Measurements from ENCODE around the gene GRID2IP.

- no peak for TF ChIP-seq CTCF (IDR thresholded peaks at IDR 0.05; ENCODE audit: low read depth, low read length, poor library complexity, severe bottlenecking)
- no peak for TF ChIP-seq EZH2phosphoT487 (IDR thresholded peaks at IDR 0.05; ENCODE audit: borderline replicate concordance, low read length)
These were observed 8.6 kb upstream of the GRID2IP start for GRCh38 chr7:6559896-6560295.
